Germinal center (tissue), 1 donor: ENCODE results near the gene BPGM.
"Not testable (repeated sequence)": the region's sequence is repeated elsewhere in the genome, so short reads cannot be mapped to it uniquely, and the experiment has no call there.

Experiments
- DNase-seq: peaks from one replicate; pipeline ENCODE4 v3.0.0; 2012; ENCODE audit warnings: mixed read lengths, low spot score

The BPGM gene

GRCh38 chr7:134665045-134665444 lies 18.4 kb downstream of the BPGM start:
- DNase-seq, result not testable (repeated sequence)

GRCh38 chr7:134667899-134668298 lies 21.2 kb downstream of the BPGM start:
- DNase-seq, result no peak

- no peak for DNase-seq
Observed at GRCh38 chr7:134669388-134669787, 22.7 kb downstream of the BPGM start.

DNA sequence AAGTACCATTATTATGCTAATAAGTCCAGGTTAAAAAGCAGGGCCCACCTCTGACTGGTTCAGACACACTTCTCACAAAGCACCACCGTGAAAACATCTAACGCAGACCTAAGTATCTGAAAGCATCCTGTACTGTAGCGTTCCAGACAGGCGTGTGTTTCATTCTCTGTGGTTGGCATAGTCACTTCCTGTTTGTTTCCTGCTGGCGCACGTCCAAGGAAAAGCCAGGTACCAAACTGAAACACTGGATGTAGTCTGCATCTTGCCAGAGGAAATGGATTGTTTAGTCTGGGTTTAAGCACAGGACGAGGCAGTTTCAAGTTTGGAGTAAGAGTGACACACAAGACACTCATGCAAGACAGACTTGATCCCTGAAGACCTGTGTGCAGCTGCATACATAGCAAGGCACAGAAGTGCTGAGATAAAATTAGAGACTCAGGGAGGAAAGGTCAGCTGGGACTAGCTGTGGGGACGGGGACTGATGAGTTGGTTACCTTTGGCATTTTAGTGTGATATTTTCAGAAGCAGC lies 23.3 kb downstream of the BPGM start:
- no peak for DNase-seq

DNA sequence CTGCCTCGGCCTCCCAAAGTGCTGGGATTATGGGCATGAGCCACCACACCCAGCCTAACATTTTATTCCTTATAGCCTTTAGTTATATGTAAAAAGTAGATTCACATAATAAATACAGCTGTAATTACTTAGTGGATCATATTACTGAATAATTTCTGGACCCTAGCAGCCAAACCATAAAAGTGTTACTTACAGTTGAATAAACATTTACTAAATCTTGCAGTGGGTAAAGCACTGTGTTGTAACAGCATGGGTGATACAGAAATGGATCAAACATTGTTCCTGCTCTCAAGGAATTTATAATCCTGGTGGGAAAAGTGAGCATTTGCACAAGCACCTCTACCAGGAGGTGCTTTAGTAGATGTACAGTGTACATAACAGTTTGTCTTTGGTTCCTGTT lies 25.0 kb downstream of the BPGM start:
- DNase-seq, result no peak

GRCh38 chr7:134674424-134674823 lies 27.8 kb downstream of the BPGM start:
- DNase-seq, result no peak

DNA sequence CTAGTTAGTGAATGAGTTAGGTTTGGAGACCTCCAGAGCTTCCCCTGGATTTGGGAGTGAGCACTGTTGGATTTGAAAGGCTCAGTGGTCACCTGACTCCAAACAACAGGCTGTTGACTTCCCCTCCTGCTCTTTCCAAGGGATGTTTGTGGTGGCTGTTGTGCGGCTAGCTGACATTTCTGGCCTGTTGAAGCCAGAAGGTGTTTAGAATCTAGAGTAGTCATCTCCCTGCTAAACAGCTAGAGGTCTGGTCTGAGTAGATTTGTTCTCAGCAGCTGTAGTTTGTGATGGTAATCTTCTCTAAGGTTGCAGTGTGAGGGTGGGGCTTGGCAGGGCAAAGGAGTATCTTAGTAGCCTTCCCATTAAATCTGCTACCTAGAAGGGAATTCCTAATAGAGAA lies 30.1 kb downstream of the BPGM start:
- no peak for DNase-seq

- no peak for DNase-seq
Observed at GRCh38 chr7:134678115-134678514, 31.5 kb downstream of the BPGM start.

- DNase-seq, result no peak
Observed at GRCh38 chr7:134679006-134679405, 32.4 kb downstream of the BPGM start.

DNA sequence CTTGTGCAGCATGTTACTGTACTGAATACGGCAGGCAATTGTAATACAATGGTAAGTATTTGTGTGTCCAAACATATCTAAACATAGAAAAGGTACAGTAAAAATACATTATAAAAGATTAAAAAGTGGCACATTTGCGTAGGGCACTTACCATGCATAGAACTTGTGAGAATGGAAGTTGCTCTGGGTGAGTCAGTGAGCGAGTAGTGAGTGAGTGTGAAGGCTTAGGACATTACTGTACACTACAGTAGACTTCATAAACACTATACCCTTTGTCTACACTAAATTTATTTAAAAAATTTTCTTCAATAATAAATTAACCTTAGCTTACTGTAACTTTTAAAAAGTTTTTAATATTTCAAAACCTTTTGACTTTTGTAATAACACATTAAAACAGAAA lies 37.5 kb downstream of the BPGM start:
- no peak for DNase-seq

GRCh38 chr7:134685250-134685649 lies 38.6 kb downstream of the BPGM start:
- no peak for DNase-seq

- DNase-seq, result no peak
Observed at GRCh38 chr7:134686786-134687185, 40.1 kb downstream of the BPGM start.

DNA sequence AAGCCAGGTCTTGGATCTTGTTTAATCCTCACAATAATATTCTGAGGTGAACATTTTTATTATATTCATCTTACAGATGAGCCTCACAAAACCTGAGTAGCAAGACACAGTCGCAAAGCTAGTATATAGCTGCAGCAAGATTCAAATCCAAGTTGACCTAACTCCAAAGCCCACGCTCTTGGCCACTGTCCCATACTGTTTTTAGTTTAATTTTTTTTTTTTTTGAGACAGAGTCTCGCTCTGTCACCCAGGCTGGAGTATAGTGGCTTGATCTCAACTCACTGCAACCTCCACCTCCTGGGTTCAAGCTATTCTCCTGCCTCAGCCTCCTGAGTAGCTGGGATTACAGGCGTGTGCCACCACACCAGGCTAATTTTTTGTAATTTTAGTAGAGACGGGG lies 42.9 kb downstream of the BPGM start:
- DNase-seq, result not testable (repeated sequence)

DNA sequence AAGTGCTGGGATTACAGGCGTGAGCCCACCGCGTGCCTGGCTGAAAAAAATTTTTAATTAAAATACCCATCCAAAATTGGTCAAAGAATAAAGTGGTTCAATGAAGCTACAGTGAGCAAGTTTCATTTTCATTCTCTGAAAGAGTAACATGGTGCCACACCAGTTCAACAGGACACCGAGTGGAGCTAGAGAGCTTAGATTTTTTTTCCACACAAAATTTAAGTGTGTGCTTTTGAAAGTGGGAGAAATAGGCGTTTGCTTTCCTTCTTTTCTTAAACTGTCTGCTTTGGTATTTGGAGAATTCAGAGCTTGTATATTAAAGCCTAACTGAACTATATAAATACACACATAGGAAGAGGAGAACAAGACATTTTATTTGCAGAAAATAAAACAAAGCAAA lies 43.4 kb downstream of the BPGM start:
- no peak for DNase-seq

DNA sequence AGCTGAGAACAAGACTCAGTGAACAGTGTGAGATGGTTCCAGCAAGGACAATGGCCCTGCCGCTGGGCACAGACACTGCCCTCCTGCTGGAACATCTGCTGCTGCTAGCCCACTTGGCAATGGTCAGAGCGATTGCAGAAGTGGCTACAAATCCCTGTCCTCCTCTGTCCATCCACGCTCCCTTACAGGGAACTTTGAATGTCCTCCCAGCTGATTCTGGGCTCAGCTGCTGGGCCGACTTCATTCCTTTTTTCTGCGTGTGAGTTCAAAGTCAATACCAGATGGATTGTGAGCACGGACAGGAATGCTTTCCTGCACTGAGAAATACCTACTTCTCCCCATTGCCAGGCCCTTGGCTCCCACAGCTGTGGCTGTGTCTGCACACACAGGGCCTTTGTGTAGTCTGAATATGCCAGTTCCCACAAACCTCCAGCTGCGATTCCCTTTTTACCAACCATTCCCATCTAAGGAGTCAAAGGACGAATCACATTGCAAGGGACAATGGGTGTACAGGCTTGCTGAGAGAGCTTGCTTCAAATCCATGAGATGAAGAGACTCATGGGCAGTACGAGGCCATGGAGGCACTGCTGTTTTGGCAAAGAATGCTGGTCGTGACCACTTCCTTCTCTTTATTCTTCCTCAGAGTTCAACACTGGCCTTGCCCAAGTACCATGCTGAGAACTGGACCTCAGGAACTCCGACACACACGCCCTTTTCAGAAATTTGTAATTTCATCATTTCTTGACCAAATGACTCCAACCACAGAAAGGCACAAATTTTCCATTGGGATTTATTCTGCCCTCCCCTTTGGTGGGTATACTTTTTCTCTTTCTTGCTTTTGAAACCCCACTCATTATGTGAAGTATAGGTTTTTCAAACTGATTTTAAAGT lies 44.2 kb downstream of the BPGM start:
- no peak for DNase-seq

GRCh38 chr7:134691546-134692343 lies 45.1 kb downstream of the BPGM start:
- DNase-seq, result no peak

DNA sequence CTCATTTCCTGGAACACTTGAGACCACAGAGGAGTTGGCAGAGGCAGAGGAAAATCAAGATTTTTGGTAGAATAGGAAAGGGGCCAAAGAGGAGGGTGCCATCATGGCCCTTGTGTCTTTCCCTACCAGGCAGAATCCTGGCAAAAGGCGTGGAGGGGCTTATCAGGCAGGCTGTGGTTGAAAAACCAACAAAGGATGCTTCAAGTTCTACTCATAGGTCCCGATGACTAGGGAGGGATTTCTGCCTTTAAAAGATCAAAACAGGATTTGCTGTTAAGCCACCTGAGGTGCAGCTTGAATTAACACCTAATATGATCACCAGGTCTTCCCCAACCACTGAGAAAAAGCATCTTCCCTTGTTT lies 45.7 kb downstream of the BPGM start:
- DNase-seq, result no peak

DNA sequence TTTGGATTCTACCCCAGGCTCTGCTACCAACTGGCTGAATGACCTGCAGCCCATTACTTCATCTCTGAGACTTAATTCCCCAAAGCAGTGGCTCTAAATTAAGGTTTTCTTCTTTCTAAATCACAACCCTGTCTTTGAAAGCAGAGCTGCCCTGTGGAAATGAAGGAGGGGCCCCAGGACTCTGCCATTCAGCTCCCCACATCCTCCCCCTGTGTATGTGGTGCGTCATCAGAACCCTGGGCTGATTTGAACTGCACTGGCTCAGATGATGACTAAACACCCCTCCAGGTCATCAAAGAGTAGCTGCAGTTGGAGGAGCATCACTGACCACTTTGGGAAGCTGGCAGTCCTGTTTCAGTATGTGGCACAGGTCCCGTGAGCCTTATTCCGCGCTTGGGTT lies 46.6 kb downstream of the BPGM start:
- DNase-seq, result no peak

DNA sequence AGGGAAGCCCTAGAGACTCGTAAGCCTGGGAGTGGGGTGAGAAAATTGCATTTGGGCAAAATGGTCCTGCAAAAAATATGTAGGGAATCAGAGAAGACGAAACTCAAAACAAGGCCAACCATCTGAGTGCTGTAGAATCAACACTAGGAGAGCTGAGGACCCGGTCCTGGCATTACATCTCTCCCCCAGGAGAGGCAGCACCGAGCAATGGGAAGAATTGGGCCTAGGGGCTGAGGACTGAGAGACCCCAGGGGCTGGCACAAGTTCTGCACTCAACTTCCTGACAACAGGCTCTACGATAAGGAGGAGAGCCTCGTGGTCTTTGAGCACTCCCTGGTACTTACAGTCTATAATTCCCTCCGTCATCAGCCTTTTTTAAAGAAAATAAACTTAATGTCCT lies 47.6 kb downstream of the BPGM start:
- DNase-seq, result no peak

GRCh38 chr7:134694767-134695166 lies 48.1 kb downstream of the BPGM start:
- DNase-seq, result no peak

DNA sequence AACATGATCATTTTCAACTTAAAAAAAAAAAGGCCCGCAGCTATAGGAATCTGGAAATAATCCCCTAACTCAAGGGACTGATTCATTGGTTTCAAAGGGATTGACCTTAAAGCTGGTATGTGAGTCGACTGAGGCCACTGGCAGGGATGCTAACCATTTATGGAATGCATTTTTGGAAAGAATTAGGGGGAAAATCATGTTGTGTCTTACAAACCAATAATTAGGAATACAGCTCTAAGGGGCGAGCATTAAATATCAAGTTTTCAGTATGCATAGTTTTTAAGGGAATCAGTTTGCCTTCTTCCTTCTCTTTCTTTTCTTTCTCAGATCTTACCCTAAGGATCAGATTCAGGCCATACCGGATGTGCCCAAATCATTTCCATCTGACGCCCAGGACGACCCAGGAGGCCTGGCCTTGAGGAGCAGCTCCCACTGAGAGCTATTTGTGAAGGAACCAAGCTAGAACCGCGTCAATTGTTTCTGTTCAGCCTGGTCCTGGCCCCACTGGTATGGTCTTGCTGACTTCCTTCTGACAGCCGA lies 48.7 kb downstream of the BPGM start:
- no peak for DNase-seq

GRCh38 chr7:134696261-134696660 lies 49.6 kb downstream of the BPGM start:
- no peak for DNase-seq
